GM12872 (cell line): ENCODE data around the gene TCEANC2.

ENCODE experiments used
- TF ChIP-seq, protein P1 (sequence below): IDR thresholded peaks from 3 replicates; pipeline ENCODE4 v1.5.1; 2011; ENCODE audit warnings: low read depth, mild to moderate bottlenecking, low read length, moderate library complexity; ENCODE audit not compliant: insufficient read depth

The TCEANC2 gene

GRCh38 chr1:54018635-54019034, 34.8 kb upstream of the TCEANC2 start:
- TF ChIP-seq, protein P1, sequence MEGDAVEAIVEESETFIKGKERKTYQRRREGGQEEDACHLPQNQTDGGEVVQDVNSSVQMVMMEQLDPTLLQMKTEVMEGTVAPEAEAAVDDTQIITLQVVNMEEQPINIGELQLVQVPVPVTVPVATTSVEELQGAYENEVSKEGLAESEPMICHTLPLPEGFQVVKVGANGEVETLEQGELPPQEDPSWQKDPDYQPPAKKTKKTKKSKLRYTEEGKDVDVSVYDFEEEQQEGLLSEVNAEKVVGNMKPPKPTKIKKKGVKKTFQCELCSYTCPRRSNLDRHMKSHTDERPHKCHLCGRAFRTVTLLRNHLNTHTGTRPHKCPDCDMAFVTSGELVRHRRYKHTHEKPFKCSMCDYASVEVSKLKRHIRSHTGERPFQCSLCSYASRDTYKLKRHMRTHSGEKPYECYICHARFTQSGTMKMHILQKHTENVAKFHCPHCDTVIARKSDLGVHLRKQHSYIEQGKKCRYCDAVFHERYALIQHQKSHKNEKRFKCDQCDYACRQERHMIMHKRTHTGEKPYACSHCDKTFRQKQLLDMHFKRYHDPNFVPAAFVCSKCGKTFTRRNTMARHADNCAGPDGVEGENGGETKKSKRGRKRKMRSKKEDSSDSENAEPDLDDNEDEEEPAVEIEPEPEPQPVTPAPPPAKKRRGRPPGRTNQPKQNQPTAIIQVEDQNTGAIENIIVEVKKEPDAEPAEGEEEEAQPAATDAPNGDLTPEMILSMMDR, result no peak

- TF ChIP-seq, protein P1, result no peak
Observed at GRCh38 chr1:54024358-54024757, 29.1 kb upstream of the TCEANC2 start.

DNA sequence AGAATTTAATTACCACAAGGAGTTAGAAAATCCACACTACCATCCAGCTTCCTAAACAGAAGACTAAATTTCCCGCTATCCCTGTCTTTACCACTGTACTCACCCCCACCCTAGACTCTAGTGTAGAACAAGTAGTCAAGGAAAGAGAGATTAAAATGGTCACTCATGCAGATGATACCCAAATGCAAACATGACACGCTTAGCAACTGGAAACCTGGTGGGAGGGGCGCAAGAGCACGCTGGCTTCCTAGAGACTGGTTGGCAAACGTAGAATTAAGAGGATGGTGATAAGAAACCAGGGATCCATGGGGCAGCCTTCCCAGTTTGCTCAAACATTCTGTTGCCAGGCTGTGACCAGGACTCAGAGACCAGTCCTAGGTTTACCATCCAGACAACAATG, 25.6 kb upstream of the TCEANC2 start:
- TF ChIP-seq, protein P1, result no peak

GRCh38 chr1:54028306-54029251, 24.8 kb upstream of the TCEANC2 start:
- TF ChIP-seq, protein P1, result no peak

DNA sequence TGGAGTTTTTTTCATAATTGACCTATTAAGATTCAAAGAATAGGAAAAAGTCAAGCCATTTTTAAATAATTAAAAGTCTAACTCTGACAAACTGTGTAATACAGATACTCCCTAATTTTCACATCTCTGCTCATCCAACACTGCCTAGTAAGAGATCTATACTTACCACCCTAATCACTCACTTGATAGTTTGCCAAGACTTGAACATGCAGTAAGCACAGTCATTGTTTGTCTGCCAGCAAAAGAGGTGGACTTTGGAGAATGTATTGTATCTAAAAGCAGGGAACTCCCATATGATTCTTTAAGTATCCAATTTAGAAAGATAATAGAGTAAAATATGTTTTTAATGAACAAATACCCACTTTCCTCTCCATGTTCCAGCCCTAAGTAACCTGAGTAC, 15.9 kb upstream of the TCEANC2 start:
- TF ChIP-seq, protein P1, result no peak

DNA sequence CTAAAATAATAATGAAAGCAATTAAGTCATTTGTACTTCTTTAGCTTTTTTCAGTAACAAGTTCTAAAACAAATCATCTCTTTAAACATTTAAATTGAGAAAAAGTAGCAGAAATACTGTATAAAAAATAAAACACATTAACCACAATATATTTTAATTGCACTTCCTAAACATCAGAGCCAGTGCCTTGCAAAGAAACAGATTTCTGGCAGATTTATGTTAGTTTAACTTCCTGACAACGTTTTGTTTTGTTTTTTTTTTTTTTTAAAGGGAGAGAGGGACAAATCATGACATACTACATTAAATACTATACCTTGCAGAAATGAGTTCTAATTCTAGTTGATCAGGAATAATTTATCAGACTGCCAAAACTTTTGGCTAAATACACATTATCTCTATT, 11.6 kb upstream of the TCEANC2 start:
- TF ChIP-seq, protein P1, result no peak

- TF ChIP-seq, protein P1, result no peak
Observed at GRCh38 chr1:54045496-54045895, 7.9 kb upstream of the TCEANC2 start.
